HEK293 (cell line): Measurements from ENCODE around the gene ILK.
A peak's percentile ranks its signal among the peaks of the same experiment; 100 is the strongest.

Source experiments
- CTCF ChIA-PET: fragments of 350-600 bp; formaldehyde crosslinking; extraction: SDS; loops from one replicate; lab custom pipeline; 2021; ENCODE audit warnings: antibody characterized with exemption; lab: Yijun Ruan, JAX
- POLR2A ChIA-PET: fragments of 300-600 bp; formaldehyde crosslinking; extraction: SDS; loops from one replicate; lab custom pipeline; 2020; ENCODE audit warnings: antibody characterized with exemption, inconsistent platforms; lab: Yijun Ruan, JAX
- H3K27ac ChIP-seq: fragments of 200-500 bp; sonication (Bioruptor generic); 2 replicates; pipeline ENCODE4 v1.5.1; 2014; ENCODE audit warnings: low read depth, low read length, control low read depth, inconsistent platforms; ENCODE audit errors: extremely low read depth
- H3K36me3 ChIP-seq, 2 experiments: fragments of 200-500 bp in 1 of 2; sonication (Bioruptor generic) in 1 of 2; 1 replicate in 1 of 2; 2 replicates in 1 of 2; pipeline ENCODE4 v1.5.1; 2014 to 2017; ENCODE audit warnings: inconsistent platforms in 2 of 2, low read length in 2 of 2; ENCODE audit not compliant: control insufficient read depth in 2 of 2, insufficient read depth in 1 of 2
- H3K4me1 ChIP-seq: fragments of 200-500 bp; sonication (Bioruptor generic); 2 replicates; pipeline ENCODE4 v1.5.1; 2014; ENCODE audit warnings: mild to moderate bottlenecking, low read length, inconsistent platforms; ENCODE audit not compliant: control insufficient read depth, insufficient read depth
- H3K4me3 ChIP-seq: 2 replicates; pipeline ENCODE4 v1.5.1; 2011; ENCODE audit warnings: low read depth, mild to moderate bottlenecking, control low read depth, low read length, moderate library complexity
- H3K9me3 ChIP-seq: fragments of 200-500 bp; sonication (Bioruptor generic); 2 replicates; pipeline ENCODE4 v1.5.1; 2014; ENCODE audit warnings: low read depth, low read length, inconsistent platforms; ENCODE audit not compliant: control insufficient read depth, insufficient read depth
- HOXC10 ChIP-seq: sonication (generic); formaldehyde crosslinking; IDR thresholded peaks from 2 replicates; pipeline ENCODE4 v1.8.1; 2023; ENCODE audit warnings: mild to moderate bottlenecking, missing genetic modification reagents
- KLF9 ChIP-seq: fragments of 450-650 bp; formaldehyde crosslinking; IDR thresholded peaks from 2 replicates; pipeline ENCODE4 v1.5.1; 2016; ENCODE audit warnings: missing biosample characterization, missing genetic modification characterization, low read depth
- RBAK ChIP-seq: fragments of 450-650 bp; formaldehyde crosslinking; IDR thresholded peaks from 2 replicates; pipeline ENCODE4 v1.5.1; 2016; ENCODE audit warnings: missing biosample characterization, missing genetic modification characterization
- TRIM28 ChIP-seq: IDR thresholded peaks from 2 replicates; pipeline ENCODE4 v1.6.1; 2011; ENCODE audit warnings: low read length, control low read depth, borderline replicate concordance
- ZBTB21 ChIP-seq: fragments of 450-650 bp; formaldehyde crosslinking; IDR thresholded peaks from 2 replicates; pipeline ENCODE4 v1.5.1; 2017; ENCODE audit warnings: missing biosample characterization, missing genetic modification characterization
- ZFP41 ChIP-seq: fragments of 450-650 bp; formaldehyde crosslinking; IDR thresholded peaks from 2 replicates; pipeline ENCODE4 v1.5.1; 2016; ENCODE audit warnings: missing biosample characterization, missing genetic modification characterization, borderline replicate concordance
- ZIC2 ChIP-seq: fragments of 450-650 bp; formaldehyde crosslinking; IDR thresholded peaks from 2 replicates; pipeline ENCODE4 v1.5.1; 2016; ENCODE audit warnings: missing biosample characterization, missing genetic modification characterization
- ZNF16 ChIP-seq: fragments of 450-650 bp; formaldehyde crosslinking; IDR thresholded peaks from 2 replicates; pipeline ENCODE4 v1.5.1; 2016; ENCODE audit warnings: low read depth, missing biosample characterization, missing genetic modification characterization
- ZNF239 ChIP-seq: fragments of 450-650 bp; formaldehyde crosslinking; IDR thresholded peaks from 2 replicates; pipeline ENCODE4 v1.5.1; 2016; ENCODE audit warnings: missing biosample characterization, missing genetic modification characterization
- ZNF366 ChIP-seq: fragments of 450-650 bp; formaldehyde crosslinking; conservative IDR thresholded peaks from 2 replicates; pipeline ENCODE4 v1.5.1; 2016; ENCODE audit warnings: missing biosample characterization, missing genetic modification characterization
- ZNF529 ChIP-seq: fragments of 450-650 bp; formaldehyde crosslinking; IDR thresholded peaks from 2 replicates; pipeline ENCODE4 v1.5.1; 2017; ENCODE audit warnings: missing genetic modification characterization, missing biosample characterization; ENCODE audit not compliant: insufficient replicate concordance
- ZNF677 ChIP-seq: fragments of 450-650 bp; IDR thresholded peaks from 2 replicates; pipeline ENCODE4 v1.5.0; 2018; ENCODE audit warnings: missing biosample characterization, mild to moderate bottlenecking, missing genetic modification characterization, moderate library complexity
- ZNF701 ChIP-seq: fragments of 450-650 bp; formaldehyde crosslinking; IDR thresholded peaks from 2 replicates; pipeline ENCODE4 v1.5.1; 2016; ENCODE audit warnings: missing biosample characterization, missing genetic modification characterization
- ZNF76 ChIP-seq: fragments of 450-650 bp; formaldehyde crosslinking; IDR thresholded peaks from 2 replicates; pipeline ENCODE4; 2016; ENCODE audit warnings: low read depth, missing biosample characterization, missing genetic modification characterization, borderline replicate concordance
- ZNF777 ChIP-seq: fragments of 450-650 bp; formaldehyde crosslinking; IDR thresholded peaks from 2 replicates; pipeline ENCODE4 v1.5.1; 2017; ENCODE audit warnings: missing biosample characterization, missing genetic modification characterization, borderline replicate concordance
- ZNF843 ChIP-seq: fragments of 450-650 bp; formaldehyde crosslinking; IDR thresholded peaks from 2 replicates; pipeline ENCODE4 v1.5.1; 2016; ENCODE audit warnings: missing biosample characterization, missing genetic modification characterization
- ZSCAN30 ChIP-seq: fragments of 450-650 bp; IDR thresholded peaks from 2 replicates; pipeline ENCODE4 v1.5.1; 2018; ENCODE audit warnings: missing biosample characterization, mild to moderate bottlenecking, missing genetic modification characterization, moderate library complexity
- TF ChIP-seq, protein P1 (sequence below): fragments of 450-650 bp; formaldehyde crosslinking; optimal IDR thresholded peaks from 2 replicates; pipeline ENCODE3; 2016; ENCODE audit warnings: missing biosample characterization, mild to moderate bottlenecking, missing genetic modification characterization
- TF ChIP-seq, protein P2 (sequence below): fragments of 450-650 bp; formaldehyde crosslinking; IDR thresholded peaks from 2 replicates; pipeline ENCODE4 v1.5.1; 2016; ENCODE audit warnings: missing biosample characterization, missing genetic modification characterization
- TF ChIP-seq, protein P3 (sequence below): fragments of 450-650 bp; formaldehyde crosslinking; IDR thresholded peaks from 2 replicates; pipeline ENCODE4 v1.5.1; 2017; ENCODE audit warnings: missing biosample characterization, missing genetic modification characterization
- TF ChIP-seq, protein P4 (sequence below): IDR thresholded peaks from 2 replicates; pipeline ENCODE4 v1.6.1; 2011; ENCODE audit warnings: mild to moderate bottlenecking, low read depth, low read length, borderline replicate concordance

ILK gene

DNA sequence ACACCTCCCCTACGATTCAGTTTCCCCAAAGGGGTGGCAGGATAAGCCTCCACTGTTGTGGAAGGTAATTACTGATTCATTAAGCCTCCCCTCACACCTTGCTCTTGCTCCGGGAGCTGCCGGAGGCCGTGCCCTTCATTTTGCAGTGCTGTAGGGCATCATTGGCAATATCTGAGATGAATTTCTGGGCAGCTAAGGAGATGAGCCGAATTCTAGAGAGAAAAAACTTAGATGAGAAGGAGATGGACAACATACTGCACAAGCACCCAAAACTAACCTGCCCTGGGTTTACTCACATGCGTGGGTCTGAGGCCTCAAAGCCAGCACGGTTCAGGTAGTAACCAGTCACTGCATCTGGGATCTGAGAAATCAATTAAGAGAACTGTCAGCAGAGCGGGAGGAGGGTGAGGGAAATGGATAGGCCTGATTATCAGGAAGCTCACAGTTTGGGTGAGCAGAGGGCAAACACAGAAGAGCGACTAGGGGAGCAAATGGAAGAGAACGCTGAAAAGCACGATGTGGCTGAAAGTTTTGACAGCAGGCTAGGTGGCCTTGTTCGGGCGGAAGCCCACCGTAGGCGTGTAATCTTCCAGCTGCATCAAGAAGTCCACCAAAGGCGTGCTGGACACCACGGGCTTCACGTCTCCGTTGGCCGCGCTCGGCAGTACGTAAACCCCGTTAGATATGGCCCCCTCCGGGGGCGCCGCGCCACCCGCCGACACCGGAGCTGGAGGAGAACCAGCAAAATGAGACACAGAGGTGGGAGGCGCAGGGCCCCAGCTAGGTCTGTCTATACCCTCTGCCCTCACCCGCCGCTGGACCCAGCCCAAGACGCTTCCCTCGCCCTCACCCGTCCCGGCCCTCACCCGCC lies 7.8 kb downstream of the ILK start (continued):
- no peak for TF ChIP-seq ZNF239
- no peak for TF ChIP-seq ZNF777 (tag by site-specific recombination)
- TF ChIP-seq ZIC2 (tag by site-specific recombination), result 0 out of 2 replicates have a peak, but pooled peaks have one; percentile 14

DNA sequence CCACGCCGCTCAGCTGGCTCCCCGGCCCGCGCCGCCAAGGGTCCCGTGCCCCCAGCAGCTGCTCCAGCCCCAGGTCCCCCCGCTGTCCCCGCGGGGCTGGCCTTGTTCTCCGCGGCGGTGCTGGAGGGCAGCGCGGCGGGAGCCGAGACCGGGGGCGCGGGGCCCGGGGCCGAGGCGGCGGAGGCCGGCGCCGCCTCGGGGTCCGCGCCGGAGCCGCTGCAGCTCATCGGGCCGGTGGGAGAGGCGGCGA lies 8.3 kb downstream of the ILK start:
- TF ChIP-seq HOXC10 (CRISPR knock-in tag) (0 out of 2 replicates have a peak, but pooled peaks have one; percentile 91), ZNF16 (no peak), ZFP41 (tag by site-specific recombination) (no peak), ZNF677 (tag by site-specific recombination) (0 out of 2 replicates have a peak, but pooled peaks have one; percentile 24)
- TF ChIP-seq, protein P1, sequence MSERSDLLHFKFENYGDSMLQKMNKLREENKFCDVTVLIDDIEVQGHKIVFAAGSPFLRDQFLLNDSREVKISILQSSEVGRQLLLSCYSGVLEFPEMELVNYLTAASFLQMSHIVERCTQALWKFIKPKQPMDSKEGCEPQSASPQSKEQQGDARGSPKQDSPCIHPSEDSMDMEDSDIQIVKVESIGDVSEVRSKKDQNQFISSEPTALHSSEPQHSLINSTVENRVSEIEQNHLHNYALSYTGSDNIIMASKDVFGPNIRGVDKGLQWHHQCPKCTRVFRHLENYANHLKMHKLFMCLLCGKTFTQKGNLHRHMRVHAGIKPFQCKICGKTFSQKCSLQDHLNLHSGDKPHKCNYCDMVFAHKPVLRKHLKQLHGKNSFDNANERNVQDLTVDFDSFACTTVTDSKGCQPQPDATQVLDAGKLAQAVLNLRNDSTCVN (tag by site-specific recombination), result peak; percentile 40
- H3K36me3 ChIP-seq, result peaks cover 0 to 75% of the 10 kb centered on the region in 2 experiments; a peak in 1 of 3 replicates
- no peaks in the 10 kb centered on the region for H3K4me1 ChIP-seq
- POLR2A ChIA-PET, result interaction anchor here (0.5 to 3.7 kb wide), 15 partner anchors 8 to 136 kb away, joined by 3 to 20 read pairs (median 4); partner anchors contain the start of genes DCHS1, ILK, MRPL17 and RRP8
- H3K27ac ChIP-seq, result peak overlapping the region; percentile 70
- CTCF ChIA-PET, result interaction anchor here (0.6 to 2.0 kb wide), 2 partner anchors 72 to 851 kb away, joined by 4 to 10 read pairs; partner anchors contain the start of gene MRPL17
- peak overlapping the region; percentile 83 for H3K4me3 ChIP-seq
- H3K9me3 ChIP-seq, result no peaks in the 10 kb centered on the region

DNA sequence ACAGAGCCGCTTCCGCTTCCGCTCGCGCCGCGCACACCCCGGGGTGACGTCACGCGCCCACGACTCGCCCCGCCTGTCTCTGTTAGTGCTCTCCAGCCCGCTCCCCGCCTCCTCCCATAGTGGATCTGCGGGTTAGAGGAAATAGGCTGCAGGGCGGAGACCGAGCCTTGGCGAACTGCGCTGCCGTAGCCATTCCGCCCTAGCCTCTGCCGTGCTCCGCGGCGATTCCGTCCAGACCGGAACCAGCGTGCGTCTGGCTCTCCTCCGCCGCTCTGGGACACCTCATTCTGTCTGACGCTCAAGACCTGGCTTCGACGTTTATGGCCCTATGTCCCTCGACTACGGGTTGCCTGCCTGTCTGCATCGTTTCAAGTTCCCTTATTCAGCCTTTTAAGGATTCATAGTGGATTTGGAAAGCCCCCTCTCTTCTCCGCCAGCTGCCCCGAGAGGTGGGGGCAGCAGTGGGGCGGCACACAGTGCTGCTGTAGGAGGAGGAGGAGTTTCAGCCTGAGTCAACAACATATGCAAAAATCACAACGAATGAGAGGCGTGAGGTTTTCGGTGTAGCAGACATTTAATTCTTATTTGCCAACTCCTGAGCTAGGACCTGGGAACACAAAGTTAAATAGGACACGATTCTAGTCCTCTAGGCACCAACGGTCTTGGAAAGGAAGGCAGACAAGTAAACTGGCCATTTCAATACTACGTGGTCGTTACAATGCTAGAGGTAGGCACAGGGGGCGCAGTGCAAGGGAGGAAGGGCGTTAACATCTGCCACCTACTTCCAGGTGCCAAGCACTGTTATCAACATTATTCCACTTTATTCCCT lies 8.9 kb downstream of the ILK start, which contains the start of gene TAF10:
TAF10 (minus strand) TSS at position 4 of the 829 bp plus-strand sequence. CDS start 27 bp downstream, outside the sequence.
- CTCF ChIA-PET, result interaction anchor here (0.5 to 2.0 kb wide), 9 partner anchors 8 to 850 kb away, joined by 3 to 10 read pairs (median 4); partner anchors contain the start of gene MRPL17
- Histone ChIP-seq H3K4me3 (peak within 1 kb of the TSS; percentile 83), H3K9me3 (no peaks in the 10 kb centered on the region), H3K36me3 (peaks cover 0 to 79% of the 10 kb centered on the region in 2 experiments; a peak in 1 of 3 replicates), H3K4me1 (no peaks in the 10 kb centered on the region), H3K27ac (peak within 1 kb of the TSS; percentile 70)
- POLR2A ChIA-PET, result interaction anchor here (0.5 to 3.7 kb wide), 15 partner anchors 9 to 137 kb away, joined by 3 to 20 read pairs (median 4); partner anchors contain the start of genes DCHS1, ILK, MRPL17 and RRP8
- TF ChIP-seq ZSCAN30 (tag by site-specific recombination) (0 out of 2 replicates have a peak, but pooled peaks have one; percentile 18), ZNF529 (tag by site-specific recombination) (no peak), ZNF701 (tag by site-specific recombination) (no peak), ZFP41 (tag by site-specific recombination) (no peak), KLF9 (peak; percentile 36), ZBTB21 (tag by site-specific recombination) (peak; percentile 91), ZNF843 (tag by site-specific recombination) (0 out of 2 replicates have a peak, but pooled peaks have one; percentile 31), RBAK (tag by site-specific recombination) (no peak), ZNF366 (peak; percentile 30; the same call in 1 of the 2 replicates), ZNF76 (peak; percentile 41; the same call in 1 of the 2 replicates), TRIM28 (peak; percentile 47; the same call in 1 of the 2 replicates)
- TF ChIP-seq, protein P2, sequence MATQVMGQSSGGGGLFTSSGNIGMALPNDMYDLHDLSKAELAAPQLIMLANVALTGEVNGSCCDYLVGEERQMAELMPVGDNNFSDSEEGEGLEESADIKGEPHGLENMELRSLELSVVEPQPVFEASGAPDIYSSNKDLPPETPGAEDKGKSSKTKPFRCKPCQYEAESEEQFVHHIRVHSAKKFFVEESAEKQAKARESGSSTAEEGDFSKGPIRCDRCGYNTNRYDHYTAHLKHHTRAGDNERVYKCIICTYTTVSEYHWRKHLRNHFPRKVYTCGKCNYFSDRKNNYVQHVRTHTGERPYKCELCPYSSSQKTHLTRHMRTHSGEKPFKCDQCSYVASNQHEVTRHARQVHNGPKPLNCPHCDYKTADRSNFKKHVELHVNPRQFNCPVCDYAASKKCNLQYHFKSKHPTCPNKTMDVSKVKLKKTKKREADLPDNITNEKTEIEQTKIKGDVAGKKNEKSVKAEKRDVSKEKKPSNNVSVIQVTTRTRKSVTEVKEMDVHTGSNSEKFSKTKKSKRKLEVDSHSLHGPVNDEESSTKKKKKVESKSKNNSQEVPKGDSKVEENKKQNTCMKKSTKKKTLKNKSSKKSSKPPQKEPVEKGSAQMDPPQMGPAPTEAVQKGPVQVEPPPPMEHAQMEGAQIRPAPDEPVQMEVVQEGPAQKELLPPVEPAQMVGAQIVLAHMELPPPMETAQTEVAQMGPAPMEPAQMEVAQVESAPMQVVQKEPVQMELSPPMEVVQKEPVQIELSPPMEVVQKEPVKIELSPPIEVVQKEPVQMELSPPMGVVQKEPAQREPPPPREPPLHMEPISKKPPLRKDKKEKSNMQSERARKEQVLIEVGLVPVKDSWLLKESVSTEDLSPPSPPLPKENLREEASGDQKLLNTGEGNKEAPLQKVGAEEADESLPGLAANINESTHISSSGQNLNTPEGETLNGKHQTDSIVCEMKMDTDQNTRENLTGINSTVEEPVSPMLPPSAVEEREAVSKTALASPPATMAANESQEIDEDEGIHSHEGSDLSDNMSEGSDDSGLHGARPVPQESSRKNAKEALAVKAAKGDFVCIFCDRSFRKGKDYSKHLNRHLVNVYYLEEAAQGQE, result 0 out of 2 replicates have a peak, but pooled peaks have one; percentile 25
- TF ChIP-seq, protein P3, sequence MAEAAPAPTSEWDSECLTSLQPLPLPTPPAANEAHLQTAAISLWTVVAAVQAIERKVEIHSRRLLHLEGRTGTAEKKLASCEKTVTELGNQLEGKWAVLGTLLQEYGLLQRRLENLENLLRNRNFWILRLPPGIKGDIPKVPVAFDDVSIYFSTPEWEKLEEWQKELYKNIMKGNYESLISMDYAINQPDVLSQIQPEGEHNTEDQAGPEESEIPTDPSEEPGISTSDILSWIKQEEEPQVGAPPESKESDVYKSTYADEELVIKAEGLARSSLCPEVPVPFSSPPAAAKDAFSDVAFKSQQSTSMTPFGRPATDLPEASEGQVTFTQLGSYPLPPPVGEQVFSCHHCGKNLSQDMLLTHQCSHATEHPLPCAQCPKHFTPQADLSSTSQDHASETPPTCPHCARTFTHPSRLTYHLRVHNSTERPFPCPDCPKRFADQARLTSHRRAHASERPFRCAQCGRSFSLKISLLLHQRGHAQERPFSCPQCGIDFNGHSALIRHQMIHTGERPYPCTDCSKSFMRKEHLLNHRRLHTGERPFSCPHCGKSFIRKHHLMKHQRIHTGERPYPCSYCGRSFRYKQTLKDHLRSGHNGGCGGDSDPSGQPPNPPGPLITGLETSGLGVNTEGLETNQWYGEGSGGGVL, result peak; percentile 20; the same call in 1 of the 2 replicates
- TF ChIP-seq, protein P4, sequence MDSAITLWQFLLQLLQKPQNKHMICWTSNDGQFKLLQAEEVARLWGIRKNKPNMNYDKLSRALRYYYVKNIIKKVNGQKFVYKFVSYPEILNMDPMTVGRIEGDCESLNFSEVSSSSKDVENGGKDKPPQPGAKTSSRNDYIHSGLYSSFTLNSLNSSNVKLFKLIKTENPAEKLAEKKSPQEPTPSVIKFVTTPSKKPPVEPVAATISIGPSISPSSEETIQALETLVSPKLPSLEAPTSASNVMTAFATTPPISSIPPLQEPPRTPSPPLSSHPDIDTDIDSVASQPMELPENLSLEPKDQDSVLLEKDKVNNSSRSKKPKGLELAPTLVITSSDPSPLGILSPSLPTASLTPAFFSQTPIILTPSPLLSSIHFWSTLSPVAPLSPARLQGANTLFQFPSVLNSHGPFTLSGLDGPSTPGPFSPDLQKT, result 0 out of 2 replicates have a peak, but pooled peaks have one; percentile 50
